ENCODE results near the gene CARM1. TPM values are rescaled to one million over a fixed set of nuclear protein-coding genes. Genes with fewer than 3 reads are reported as not detected.
A peak's percentile ranks its signal among the peaks of the same experiment; 100 is the strongest.
"Not testable (repeated sequence)": the region's sequence is repeated elsewhere in the genome, so short reads cannot be mapped to it uniquely, and the experiment has no call there.

The CARM1 gene
- total RNA-seq, 2 experiments from 2014 or later = 33.2 to 33.4 TPM

DNA sequence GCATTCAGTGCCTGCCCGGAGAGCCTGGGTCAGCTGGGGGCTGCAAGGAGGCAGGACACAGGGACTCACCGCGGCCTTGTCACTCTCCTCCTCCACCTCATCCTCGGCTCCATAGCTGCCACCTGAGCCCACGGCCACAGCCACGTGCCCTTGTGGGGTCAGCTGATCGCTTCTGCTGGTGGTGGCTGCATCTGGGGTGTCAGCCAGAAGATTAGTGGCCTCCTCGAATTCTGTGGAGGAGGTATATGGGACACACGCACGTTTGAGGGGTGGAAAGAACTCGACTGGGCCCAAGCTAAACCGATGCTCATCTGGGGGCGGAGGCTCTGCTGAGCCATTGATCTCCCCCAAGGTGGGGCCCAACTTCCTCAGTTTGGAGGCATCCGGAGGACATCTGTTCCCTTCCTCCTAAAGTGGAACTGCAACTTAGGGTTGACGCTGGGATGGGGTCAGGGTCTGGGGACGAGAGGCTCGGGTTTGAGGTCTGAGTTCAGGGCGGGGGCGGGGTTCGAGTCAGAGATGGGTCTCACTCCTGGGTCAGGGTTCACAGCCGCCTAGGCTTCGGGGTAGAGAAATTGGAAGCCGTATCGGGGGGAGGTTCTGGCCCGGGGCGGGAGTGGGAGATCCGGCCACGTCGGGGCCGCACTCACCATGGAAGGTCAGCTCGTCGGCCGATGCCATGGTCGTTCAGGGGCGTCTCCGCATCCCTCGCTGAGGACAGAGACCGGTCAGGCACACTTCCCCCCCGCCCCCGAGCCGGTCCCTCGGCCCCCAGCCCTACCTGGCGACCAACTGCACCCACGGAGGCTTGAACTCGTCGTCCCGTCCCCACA is 56.6 kb downstream of the CARM1 start:
- Mint-ChIP-seq H3K9me3 (ENCODE audit: insufficient read depth) (no peaks in the 10 kb centered on the region), H3K36me3 (ENCODE audit: low read depth) (peaks cover 19% of the 10 kb centered on the region), H3K27me3 (ENCODE audit: low read depth) (no peaks in the 10 kb centered on the region), H3K4me3 (peak overlapping the region; percentile 95), H3K4me1 (ENCODE audit: low read depth) (peaks cover 24% of the 10 kb centered on the region), H3K27ac (peak overlapping the region; percentile 92)
- ChIA-PET POLR2A (interaction anchor here (0.8 to 1.0 kb wide), 3 partner anchors 55 to 161 kb away, joined by 3 to 4 read pairs (median 3); partner anchors contain the start of genes CARM1 and LDLR), CTCF (interaction anchor here (0.6 to 1.1 kb wide), 5 partner anchors 9 to 108 kb away, joined by 3 to 5 read pairs (median 4); no protein-coding TSS in a partner anchor)
- peak; percentile 2 for ATAC-seq
- peak; percentile 30 for DNase-seq

DNA sequence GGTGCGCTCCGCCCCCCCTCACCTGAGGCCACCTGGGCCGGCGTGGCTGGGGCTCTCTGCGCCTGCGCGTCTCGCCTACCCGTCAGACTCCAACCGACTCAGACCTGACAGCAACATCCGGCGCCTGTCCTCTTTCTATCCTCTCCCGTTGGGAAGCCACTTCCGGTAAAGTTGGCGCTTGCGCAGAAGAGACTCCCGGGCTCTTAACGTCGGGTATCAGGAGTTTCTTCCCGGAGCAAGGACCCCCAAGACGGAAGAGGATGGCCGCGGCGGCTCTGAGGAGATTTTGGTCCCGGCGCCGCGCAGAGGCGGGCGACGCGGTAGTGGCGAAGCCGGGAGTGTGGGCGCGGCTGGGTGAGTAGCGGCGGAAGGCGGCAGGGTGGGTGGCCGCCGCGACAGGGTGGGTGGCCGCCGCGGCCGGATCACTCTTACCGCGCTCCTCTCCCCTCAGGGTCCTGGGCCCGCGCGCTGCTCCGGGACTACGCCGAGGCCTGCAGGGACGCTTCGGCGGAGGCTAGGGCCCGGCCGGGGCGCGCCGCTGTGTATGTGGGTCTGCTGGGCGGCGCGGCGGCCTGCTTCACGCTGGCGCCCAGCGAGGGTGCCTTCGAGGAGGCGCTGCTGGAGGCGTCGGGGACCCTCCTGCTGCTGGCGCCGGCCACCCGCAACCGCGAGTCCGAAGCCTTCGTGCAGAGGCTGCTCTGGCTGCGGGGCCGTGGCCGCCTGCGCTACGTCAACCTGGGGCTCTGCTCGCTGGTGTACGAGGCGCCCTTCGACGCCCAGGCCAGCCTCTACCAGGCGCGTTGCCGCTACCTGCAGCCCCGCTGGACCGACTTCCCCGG is 57.4 kb downstream of the CARM1 start, which contains the start of the genes TIMM29 and YIPF2:
TIMM29 (plus strand) TSS at position 249 of the 839 bp plus-strand sequence; CDS start at position 261, 12 bp downstream.
YIPF2 (minus strand) TSS at position 77 of the 839 bp plus-strand sequence. CDS start 229 bp downstream, outside the sequence.
- peak; percentile 91 for ATAC-seq
- CTCF ChIA-PET = interaction anchor here (2.2 kb wide), 1 partner anchor 13 kb away, joined by 13 read pairs; no protein-coding TSS in a partner anchor
- peaks cover 19% of the 10 kb centered on the region for H3K36me3 Mint-ChIP-seq (ENCODE audit: low read depth)
- peak within 1 kb of the TSS; percentile 95 for H3K4me3 Mint-ChIP-seq
- peak within 1 kb of the TSS; percentile 92 for H3K27ac Mint-ChIP-seq
- peak; percentile 97 for DNase-seq
- H3K9me3 Mint-ChIP-seq (ENCODE audit: insufficient read depth) = no peaks in the 10 kb centered on the region
- POLR2A ChIA-PET = no interaction called here
- H3K27me3 Mint-ChIP-seq (ENCODE audit: low read depth) = no peaks in the 10 kb centered on the region
- H3K4me1 Mint-ChIP-seq (ENCODE audit: low read depth) = peaks cover 24% of the 10 kb centered on the region

DNA sequence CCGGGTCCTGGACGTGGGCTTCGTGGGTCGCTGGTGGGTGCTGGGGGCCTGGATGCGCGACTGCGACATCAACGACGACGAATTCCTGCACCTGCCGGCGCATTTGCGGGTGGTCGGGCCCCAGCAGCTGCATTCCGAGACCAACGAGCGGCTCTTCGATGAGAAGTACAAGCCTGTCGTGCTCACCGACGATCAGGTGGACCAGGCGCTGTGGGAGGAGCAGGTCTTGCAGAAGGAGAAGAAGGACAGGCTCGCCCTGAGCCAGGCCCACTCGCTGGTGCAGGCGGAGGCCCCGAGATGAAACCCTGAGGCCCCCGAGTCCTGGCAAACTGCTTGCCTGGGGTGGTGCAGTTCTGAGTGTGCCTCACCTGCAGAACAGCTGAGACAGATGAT is 58.0 kb downstream of the CARM1 start:
- Mint-ChIP-seq H3K4me1 (ENCODE audit: low read depth) (peaks cover 24% of the 10 kb centered on the region), H3K27ac (peak overlapping the region; percentile 72), H3K4me3 (peak overlapping the region; percentile 95), H3K9me3 (ENCODE audit: insufficient read depth) (no peaks in the 10 kb centered on the region), H3K36me3 (ENCODE audit: low read depth) (peaks cover 19% of the 10 kb centered on the region), H3K27me3 (ENCODE audit: low read depth) (no peaks in the 10 kb centered on the region)
- ATAC-seq (no peak), DNase-seq (peak; percentile 26)
- POLR2A ChIA-PET = no interaction called here
- CTCF ChIA-PET = interaction anchor here (1.3 to 2.2 kb wide), 3 partner anchors 12 to 106 kb away, joined by 3 to 13 read pairs (median 5); no protein-coding TSS in a partner anchor

DNA sequence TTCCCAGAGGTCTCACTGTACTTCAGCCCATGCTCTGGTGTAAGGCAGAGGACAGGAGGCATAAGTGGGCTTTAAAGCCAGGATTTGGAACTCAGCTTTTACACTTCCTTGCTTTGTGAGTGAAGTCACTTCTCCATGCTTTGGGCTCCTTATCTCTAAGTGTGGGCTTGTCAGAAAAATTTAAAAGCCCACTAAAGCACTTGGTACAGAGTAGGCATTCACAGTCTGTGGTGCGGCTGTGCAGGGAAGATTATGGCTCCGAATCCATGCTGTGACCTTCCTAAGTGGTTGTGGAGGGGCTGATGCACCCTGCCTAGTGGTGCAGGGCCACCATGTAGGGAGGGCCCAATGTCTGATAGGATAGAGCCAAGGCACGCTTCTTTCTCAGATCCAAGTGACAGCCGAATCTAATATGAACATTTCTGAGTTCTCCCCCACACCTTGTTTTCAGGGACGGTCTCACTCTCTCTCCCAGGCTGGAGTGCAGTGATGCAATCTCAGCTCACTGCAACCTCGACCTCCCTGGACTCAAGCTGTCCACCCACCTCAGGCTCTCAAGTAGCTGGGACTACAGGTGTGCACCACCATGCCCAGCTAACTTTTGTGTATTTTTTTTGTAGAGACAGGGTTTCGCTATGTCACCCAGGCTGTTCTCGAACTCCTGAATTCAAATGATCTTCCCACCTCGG is 64.2 kb downstream of the CARM1 start:
- Mint-ChIP-seq H3K27me3 (ENCODE audit: low read depth) (no peaks in the 10 kb centered on the region), H3K4me1 (ENCODE audit: low read depth) (peaks cover 18% of the 10 kb centered on the region), H3K36me3 (ENCODE audit: low read depth) (peaks cover 9% of the 10 kb centered on the region), H3K9me3 (ENCODE audit: insufficient read depth) (no peaks in the 10 kb centered on the region), H3K27ac (no peak overlapping the region), H3K4me3 (no peak overlapping the region)
- DNase-seq (no peak), ATAC-seq (no peak)
- ChIA-PET POLR2A (no interaction called here), CTCF (interaction anchor here (1.0 to 3.0 kb wide), 14 partner anchors 9 to 191 kb away, joined by 3 to 15 read pairs (median 5); partner anchors contain the start of gene CARM1)

DNA sequence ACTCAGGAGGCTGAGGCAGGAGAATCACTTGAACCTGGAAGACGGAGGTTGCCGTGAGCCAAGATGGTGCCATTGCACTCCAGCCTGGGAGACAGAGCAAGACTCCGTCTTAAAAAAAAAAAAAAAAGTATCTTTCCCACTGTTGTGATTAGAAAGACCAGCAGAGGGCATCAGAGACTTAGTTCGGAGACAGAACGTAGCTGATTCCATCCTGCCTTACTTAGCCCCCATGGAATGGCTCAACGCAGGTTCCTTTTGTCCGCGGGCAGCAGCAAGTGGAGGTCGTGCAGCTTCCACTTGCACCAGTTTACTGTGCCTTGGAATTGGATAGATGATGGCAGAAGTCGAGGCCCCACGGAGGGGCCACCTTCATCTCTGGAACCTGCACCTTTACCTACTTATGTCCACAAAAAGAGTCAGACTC is 65.3 kb downstream of the CARM1 start:
- Mint-ChIP-seq H3K36me3 (ENCODE audit: low read depth) (peaks cover 5% of the 10 kb centered on the region), H3K4me1 (ENCODE audit: low read depth) (peaks cover 15% of the 10 kb centered on the region), H3K9me3 (ENCODE audit: insufficient read depth) (no peaks in the 10 kb centered on the region), H3K27ac (no peak overlapping the region), H3K4me3 (no peak overlapping the region), H3K27me3 (ENCODE audit: low read depth) (no peaks in the 10 kb centered on the region)
- ChIA-PET POLR2A (no interaction called here), CTCF (interaction anchor here (0.7 to 3.0 kb wide), 25 partner anchors 8 to 219 kb away, joined by 3 to 15 read pairs (median 4); partner anchors contain the start of genes CARM1, DNM2 and LDLR)
- ATAC-seq (peak; percentile 83), DNase-seq (peak; percentile 58)

DNA sequence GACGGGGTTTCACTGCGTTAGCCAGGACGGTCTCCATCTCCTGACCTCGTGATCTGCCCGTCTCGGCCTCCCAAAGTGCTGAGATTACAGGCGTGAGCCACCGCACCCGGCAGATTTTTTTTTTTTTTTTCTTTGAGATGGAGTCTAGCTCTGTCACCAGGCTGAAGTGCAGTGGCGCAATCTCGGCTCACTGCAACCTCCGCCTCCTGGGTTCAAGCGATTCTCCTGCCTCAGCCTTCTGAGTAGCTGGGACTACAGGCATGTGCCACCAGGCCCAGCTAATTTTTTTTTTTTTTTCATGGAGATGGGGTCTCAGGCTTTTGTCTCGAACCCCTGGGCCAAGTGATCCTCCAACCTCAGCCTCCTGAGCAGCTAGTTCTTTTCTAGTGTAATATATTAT is 70.3 kb downstream of the CARM1 start:
- H3K27ac Mint-ChIP-seq; H3K9me3 Mint-ChIP-seq (ENCODE audit: insufficient read depth); ATAC-seq; DNase-seq; H3K4me3 Mint-ChIP-seq; H3K27me3 Mint-ChIP-seq (ENCODE audit: low read depth); H3K36me3 Mint-ChIP-seq (ENCODE audit: low read depth): not testable (repeated sequence)
- peaks cover 20% of the 10 kb centered on the region for H3K4me1 Mint-ChIP-seq (ENCODE audit: low read depth)
- CTCF ChIA-PET = interaction anchor here (0.6 to 3.2 kb wide), 34 partner anchors 8 to 582 kb away, joined by 3 to 21 read pairs (median 4); partner anchors contain the start of gene SMARCA4
- POLR2A ChIA-PET = interaction anchor here (0.9 to 1.1 kb wide), 2 partner anchors 18 to 149 kb away, joined by 3 to 5 read pairs; no protein-coding TSS in a partner anchor

DNA sequence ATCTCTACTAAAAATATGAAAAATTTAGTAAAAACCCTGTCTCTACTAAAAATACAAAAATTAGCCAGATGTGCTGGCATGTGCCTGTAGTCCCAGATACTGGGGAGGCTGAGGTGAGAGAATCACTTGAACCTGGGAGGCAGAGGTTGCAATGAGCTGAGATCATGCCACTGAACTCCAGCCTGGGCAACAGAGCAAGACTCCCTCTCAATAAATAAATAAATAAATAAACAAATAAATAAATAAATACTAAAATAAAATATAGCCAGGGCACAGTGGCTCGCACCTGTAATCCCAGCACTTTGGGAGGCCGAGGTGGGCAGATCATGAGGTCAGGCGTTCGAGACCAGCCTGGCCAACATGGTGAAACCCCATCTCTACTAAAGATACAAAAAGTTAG is 72.1 kb downstream of the CARM1 start:
- H3K4me1 Mint-ChIP-seq (ENCODE audit: low read depth) = peaks cover 18% of the 10 kb centered on the region
- H3K27ac Mint-ChIP-seq; H3K9me3 Mint-ChIP-seq (ENCODE audit: insufficient read depth); H3K36me3 Mint-ChIP-seq (ENCODE audit: low read depth); POLR2A ChIA-PET; H3K4me3 Mint-ChIP-seq; ATAC-seq; H3K27me3 Mint-ChIP-seq (ENCODE audit: low read depth); DNase-seq: not testable (repeated sequence)
- CTCF ChIA-PET = interaction anchor here (1.9 to 2.7 kb wide), 3 partner anchors 12 to 92 kb away, joined by 5 to 20 read pairs (median 15); no protein-coding TSS in a partner anchor

DNA sequence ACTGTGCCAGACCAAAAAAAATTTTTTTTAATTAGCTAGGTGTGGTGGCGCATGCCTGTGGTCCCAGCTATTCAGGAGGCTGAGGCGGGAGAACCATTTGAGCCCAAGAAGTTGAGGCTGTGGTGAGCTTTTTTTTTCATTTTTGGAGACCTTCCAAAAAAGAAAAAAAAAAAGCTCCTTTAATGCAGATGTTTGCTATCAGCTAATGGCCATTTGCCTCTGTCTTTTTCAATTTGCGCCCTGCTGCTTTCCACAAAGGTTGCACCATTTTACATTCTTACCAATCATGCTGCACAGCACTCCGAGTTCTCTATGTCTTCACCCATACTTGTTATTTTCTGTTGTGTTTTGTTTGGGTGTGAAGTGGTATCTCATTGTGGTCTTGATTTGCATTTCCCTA is 73.9 kb downstream of the CARM1 start:
- ATAC-seq (no peak), DNase-seq (no peak)
- H3K9me3 Mint-ChIP-seq (ENCODE audit: insufficient read depth) = no peaks in the 10 kb centered on the region
- CTCF ChIA-PET = interaction anchor here (1.2 to 1.9 kb wide), 3 partner anchors 9 to 90 kb away, joined by 5 to 9 read pairs (median 5); no protein-coding TSS in a partner anchor
- no peak overlapping the region for H3K27ac Mint-ChIP-seq
- H3K4me1 Mint-ChIP-seq (ENCODE audit: low read depth) = peaks cover 7% of the 10 kb centered on the region
- no peaks in the 10 kb centered on the region for H3K27me3 Mint-ChIP-seq (ENCODE audit: low read depth)
- H3K36me3 Mint-ChIP-seq (ENCODE audit: low read depth) = no peaks in the 10 kb centered on the region
- no peak overlapping the region for H3K4me3 Mint-ChIP-seq
- POLR2A ChIA-PET = no interaction called here

DNA sequence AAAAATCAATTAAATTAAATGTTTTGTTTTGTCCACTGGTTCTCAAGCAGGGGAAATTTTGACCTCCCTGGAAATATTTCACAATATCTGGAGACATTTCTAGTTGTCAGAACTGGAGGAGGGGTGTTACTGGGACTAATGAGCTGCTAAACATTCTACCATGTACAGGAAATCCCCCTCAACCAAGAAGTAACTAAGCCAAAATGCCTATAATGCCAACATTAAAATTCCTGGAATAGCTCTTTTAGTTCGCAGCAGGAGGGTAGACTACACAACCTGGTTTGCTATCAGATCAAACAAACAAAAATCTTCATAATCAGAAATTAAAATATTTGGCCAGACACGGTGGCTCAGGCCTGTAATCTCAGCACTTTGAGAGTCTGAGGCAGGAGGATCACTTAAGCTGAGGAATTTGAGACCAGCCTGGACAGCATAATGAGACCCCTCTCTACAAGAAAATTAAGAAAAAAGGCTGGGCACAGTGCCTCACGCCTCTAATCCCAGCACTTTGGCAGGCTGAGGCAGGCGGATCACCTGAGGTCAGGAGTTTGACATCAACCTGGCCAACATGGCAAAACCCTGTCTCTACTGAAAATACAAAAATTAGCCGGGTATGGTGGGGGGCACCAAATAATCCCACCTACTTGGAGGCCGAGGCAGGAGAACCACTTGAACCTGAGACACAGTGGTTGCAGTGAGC is 75.8 kb downstream of the CARM1 start:
- ATAC-seq (no peak), DNase-seq (no peak)
- POLR2A ChIA-PET = interaction anchor here (0.6 kb wide), 1 partner anchor 532 kb away, joined by 3 read pairs; no protein-coding TSS in a partner anchor
- no peak overlapping the region for H3K27ac Mint-ChIP-seq
- H3K4me1 Mint-ChIP-seq (ENCODE audit: low read depth) = peaks cover 4% of the 10 kb centered on the region
- no peak overlapping the region for H3K4me3 Mint-ChIP-seq
- no peaks in the 10 kb centered on the region for H3K9me3 Mint-ChIP-seq (ENCODE audit: insufficient read depth)
- CTCF ChIA-PET = interaction anchor here (1.1 kb wide), 1 partner anchor 10 kb away, joined by 4 read pairs; no protein-coding TSS in a partner anchor
- H3K36me3 Mint-ChIP-seq (ENCODE audit: low read depth) = no peaks in the 10 kb centered on the region
- no peaks in the 10 kb centered on the region for H3K27me3 Mint-ChIP-seq (ENCODE audit: low read depth)

DNA sequence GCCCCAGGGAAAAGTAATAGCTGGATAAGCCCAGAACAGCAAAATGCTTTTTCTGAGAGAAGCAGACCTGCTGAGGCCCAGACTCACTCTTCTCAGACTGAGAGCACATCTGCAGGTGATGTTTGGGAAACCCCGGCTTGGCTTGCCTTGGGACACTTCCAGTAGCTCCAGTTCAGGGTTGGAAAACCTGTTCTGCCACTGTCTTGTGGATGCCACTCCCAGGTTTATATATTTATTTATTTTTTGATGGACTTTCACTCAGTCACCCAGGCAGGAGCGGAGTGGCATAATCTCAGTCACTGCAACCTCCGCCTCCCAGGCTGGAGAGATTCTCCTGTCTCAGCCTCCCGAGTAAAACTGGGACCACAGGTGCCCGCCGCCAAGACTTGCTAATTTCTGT is 81.5 kb downstream of the CARM1 start:
- Mint-ChIP-seq H3K36me3 (ENCODE audit: low read depth) (no peaks in the 10 kb centered on the region), H3K27me3 (ENCODE audit: low read depth) (no peaks in the 10 kb centered on the region), H3K4me1 (ENCODE audit: low read depth) (peaks cover 3% of the 10 kb centered on the region), H3K27ac (no peak overlapping the region), H3K4me3 (no peak overlapping the region), H3K9me3 (ENCODE audit: insufficient read depth) (no peaks in the 10 kb centered on the region)
- ChIA-PET CTCF (interaction anchor here (1.0 to 1.4 kb wide), 2 partner anchors 11 to 16 kb away, joined by 3 to 5 read pairs; no protein-coding TSS in a partner anchor), POLR2A (no interaction called here)
- DNase-seq (no peak), ATAC-seq (no peak)

Data from activated CD8-positive, alpha-beta T cell treated with anti-CD3 and anti-CD28 coated beads, Interleukin-2, amount 10 ng/mL, durations not matched to agents 7 days and 5 days (primary cell).